Measurements from ENCODE around the gene TTC28.

GRCh38 chr22:28123989-28124766 is 555.5 kb downstream of the TTC28 start:
- TF ChIP-seq TAF1 (IDR thresholded peaks at IDR 0.05; ENCODE audit: low read depth) (no peak), EZH2 (IDR thresholded peaks at IDR 0.05; ENCODE audit: borderline replicate concordance, insufficient read depth, low read length, poor library complexity, severe bottlenecking) (no peak)

All from neural cell (in vitro differentiated cells).